ENCODE measurements around the gene NCAM1. TPM values are rescaled to one million over a fixed set of nuclear protein-coding genes. Genes with fewer than 3 reads are reported as not detected.

Gene NCAM1
- total RNA-seq, 2 experiments from 2014 or later: 0.34 TPM; not detected in 1

DNA sequence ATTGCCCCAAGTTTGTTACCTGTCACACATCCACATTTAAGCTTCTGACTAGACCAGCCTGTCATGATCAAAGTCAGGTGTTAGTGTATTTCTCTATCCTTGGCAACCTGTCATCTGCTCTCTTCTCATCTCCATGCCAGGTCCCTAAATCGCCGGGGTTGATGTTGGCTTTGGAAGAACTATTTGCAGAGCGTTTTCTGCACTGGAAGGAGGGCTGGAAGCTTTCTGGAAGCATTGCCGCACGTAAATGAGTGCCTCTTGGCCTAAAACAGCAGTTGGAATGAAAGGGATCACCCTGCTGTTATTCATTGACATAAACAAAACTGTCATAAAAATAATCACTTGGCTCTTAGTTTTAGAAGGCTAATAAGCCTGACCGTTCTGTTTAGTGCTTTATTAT is 354.6 kb downstream of the NCAM1 start:
- no peak for DNase-seq

DNA sequence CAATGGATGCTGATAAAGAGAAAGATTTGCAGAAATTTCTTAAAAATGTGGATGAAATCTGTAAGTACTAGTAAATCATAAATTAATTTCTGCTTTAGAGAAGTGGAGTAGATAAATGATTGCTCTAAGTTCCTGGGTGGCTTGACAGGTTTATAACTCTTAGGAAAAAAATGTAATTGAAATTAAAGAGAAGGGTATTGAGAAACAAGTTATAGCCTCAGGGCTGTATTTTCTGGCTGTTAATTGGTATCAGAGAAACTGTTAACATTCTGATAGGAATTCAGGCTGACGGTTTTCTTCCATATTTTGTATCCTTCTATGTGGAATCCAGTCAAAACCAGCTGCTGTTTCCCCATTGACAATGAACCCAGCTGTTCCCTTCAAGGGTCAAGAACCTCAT is 355.0 kb downstream of the NCAM1 start:
- Histone ChIP-seq H3K36me3 (ENCODE audit: insufficient read depth, low read length) (peaks cover 14% of the 10 kb centered on the region), H3K27ac (ENCODE audit: low read depth in 1 of 2, low read length in 2 of 2) (no peak overlapping the region), H3K27me3 (ENCODE audit: control insufficient read depth in 1 of 2, insufficient read depth in 2 of 2, low read length in 2 of 2) (no peaks in the 10 kb centered on the region), H3K9me3 (ENCODE audit: control insufficient read depth in 1 of 2, insufficient read depth in 1 of 2, low read length in 2 of 2) (no peaks in the 10 kb centered on the region), H3K4me3 (ENCODE audit: low read length) (no peak overlapping the region), H3K4me1 (ENCODE audit: insufficient read depth, low read length) (peaks cover 30% of the 10 kb centered on the region)
- Mint-ChIP-seq H3K27ac (peak overlapping the region; percentile 88), H3K27me3 (no peaks in the 10 kb centered on the region), H3K4me1 (ENCODE audit: low read depth) (peaks cover 50% of the 10 kb centered on the region), H3K36me3 (ENCODE audit: low read depth) (peaks cover 57% of the 10 kb centered on the region), H3K9me3 (no peaks in the 10 kb centered on the region), H3K4me3 (peak overlapping the region; percentile 93)
- ATAC-seq (ENCODE audit: poor library complexity) (no peak), DNase-seq (no peak)
- ChIA-PET POLR2A (interaction anchor here (0.9 kb wide), 1 partner anchor 1229 kb away, joined by 3 read pairs; the partner anchor contains the start of genes SDHD and TIMM8B), CTCF (no interaction called here)
- TF ChIP-seq, protein P1, sequence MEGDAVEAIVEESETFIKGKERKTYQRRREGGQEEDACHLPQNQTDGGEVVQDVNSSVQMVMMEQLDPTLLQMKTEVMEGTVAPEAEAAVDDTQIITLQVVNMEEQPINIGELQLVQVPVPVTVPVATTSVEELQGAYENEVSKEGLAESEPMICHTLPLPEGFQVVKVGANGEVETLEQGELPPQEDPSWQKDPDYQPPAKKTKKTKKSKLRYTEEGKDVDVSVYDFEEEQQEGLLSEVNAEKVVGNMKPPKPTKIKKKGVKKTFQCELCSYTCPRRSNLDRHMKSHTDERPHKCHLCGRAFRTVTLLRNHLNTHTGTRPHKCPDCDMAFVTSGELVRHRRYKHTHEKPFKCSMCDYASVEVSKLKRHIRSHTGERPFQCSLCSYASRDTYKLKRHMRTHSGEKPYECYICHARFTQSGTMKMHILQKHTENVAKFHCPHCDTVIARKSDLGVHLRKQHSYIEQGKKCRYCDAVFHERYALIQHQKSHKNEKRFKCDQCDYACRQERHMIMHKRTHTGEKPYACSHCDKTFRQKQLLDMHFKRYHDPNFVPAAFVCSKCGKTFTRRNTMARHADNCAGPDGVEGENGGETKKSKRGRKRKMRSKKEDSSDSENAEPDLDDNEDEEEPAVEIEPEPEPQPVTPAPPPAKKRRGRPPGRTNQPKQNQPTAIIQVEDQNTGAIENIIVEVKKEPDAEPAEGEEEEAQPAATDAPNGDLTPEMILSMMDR (IDR thresholded peaks at IDR 0.05): no peak
- intact Hi-C loops (cut with DNase I, micrococcal nuclease): loop anchor here (5.0 to 10.0 kb wide), 5 partner anchors 459 to 1711 kb away; partner anchors contain the start of genes CLDN25 (in 1 of the 2), PPP2R1B (in 1 of the 2), SDHD (in 1 of the 2) and SIK2 (in 1 of the 2)

More for the DNA sequence above, 354.6 kb downstream of the NCAM1 start:
- Histone ChIP-seq H3K27ac (ENCODE audit: low read depth in 1 of 2, low read length in 2 of 2) (no peak overlapping the region), H3K27me3 (ENCODE audit: control insufficient read depth in 1 of 2, insufficient read depth in 2 of 2, low read length in 2 of 2) (no peaks in the 10 kb centered on the region), H3K36me3 (ENCODE audit: insufficient read depth, low read length) (peaks cover 14% of the 10 kb centered on the region), H3K4me1 (ENCODE audit: insufficient read depth, low read length) (peaks cover 30% of the 10 kb centered on the region), H3K4me3 (ENCODE audit: low read length) (no peak overlapping the region), H3K9me3 (ENCODE audit: control insufficient read depth in 1 of 2, insufficient read depth in 1 of 2, low read length in 2 of 2) (no peaks in the 10 kb centered on the region)
- Mint-ChIP-seq H3K4me1 (ENCODE audit: low read depth) (peaks cover 50% of the 10 kb centered on the region), H3K27ac (peak overlapping the region; percentile 88), H3K36me3 (ENCODE audit: low read depth) (peaks cover 53% of the 10 kb centered on the region), H3K4me3 (peak overlapping the region; percentile 93), H3K9me3 (no peaks in the 10 kb centered on the region), H3K27me3 (no peaks in the 10 kb centered on the region)
- CTCF ChIA-PET: no interaction called here
- POLR2A ChIA-PET: interaction anchor here (0.9 kb wide), 1 partner anchor 1229 kb away, joined by 3 read pairs; the partner anchor contains the start of genes SDHD and TIMM8B
- ATAC-seq (ENCODE audit: poor library complexity): no peak
- intact Hi-C loops (cut with DNase I, micrococcal nuclease): loop anchor here (2.0 to 10.0 kb wide), 7 partner anchors 457 to 1711 kb away; partner anchors contain the start of genes ZW10 (in 2 of the 2), CLDN25 (in 1 of the 2), PPP2R1B (in 1 of the 2) and PTS (in 1 of the 2)
- TF ChIP-seq, protein P1 (IDR thresholded peaks at IDR 0.05): no peak

DNA sequence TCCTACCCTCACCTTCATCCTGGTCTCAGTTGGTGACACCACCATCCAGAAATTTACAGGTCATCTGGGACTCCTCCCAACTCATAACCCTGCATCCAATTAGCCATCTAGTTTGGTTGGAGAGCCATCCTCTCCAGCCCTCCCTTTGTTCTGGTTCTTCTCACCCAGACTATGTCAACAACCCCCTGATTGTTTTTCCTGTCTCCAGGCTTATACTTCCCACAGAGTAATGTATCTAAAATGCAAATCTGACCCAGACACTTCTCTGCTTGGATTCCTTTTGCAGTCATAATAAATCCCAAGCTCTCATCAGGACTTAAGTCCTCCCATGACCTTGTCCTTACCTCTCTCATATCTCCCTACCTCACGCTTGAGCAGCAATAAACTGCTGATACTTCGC is 356.1 kb downstream of the NCAM1 start:
- intact Hi-C loops (cut with DNase I, micrococcal nuclease): loop anchor here (5.0 to 10.0 kb wide), 5 partner anchors 457 to 1713 kb away; partner anchors contain the start of genes CLDN25 (in 1 of the 2), PPP2R1B (in 1 of the 2), SDHD (in 1 of the 2) and SIK2 (in 1 of the 2)
- H3K4me1 Mint-ChIP-seq (ENCODE audit: low read depth): peaks cover 59% of the 10 kb centered on the region
- ChIA-PET POLR2A (no interaction called here), CTCF (no interaction called here)
- Histone ChIP-seq H3K4me3 (ENCODE audit: low read length) (no peak overlapping the region), H3K36me3 (ENCODE audit: insufficient read depth, low read length) (peaks cover 14% of the 10 kb centered on the region), H3K27ac (ENCODE audit: low read depth in 1 of 2, low read length in 2 of 2) (no peak overlapping the region), H3K27me3 (ENCODE audit: control insufficient read depth in 1 of 2, insufficient read depth in 2 of 2, low read length in 2 of 2) (no peaks in the 10 kb centered on the region), H3K9me3 (ENCODE audit: control insufficient read depth in 1 of 2, insufficient read depth in 1 of 2, low read length in 2 of 2) (no peaks in the 10 kb centered on the region), H3K4me1 (ENCODE audit: insufficient read depth, low read length) (peaks cover 30% of the 10 kb centered on the region)
- no peak for ATAC-seq (ENCODE audit: poor library complexity)
- no peaks in the 10 kb centered on the region for H3K27me3 Mint-ChIP-seq
- no peaks in the 10 kb centered on the region for H3K9me3 Mint-ChIP-seq
- peaks cover 64% of the 10 kb centered on the region for H3K36me3 Mint-ChIP-seq (ENCODE audit: low read depth)
- H3K27ac Mint-ChIP-seq: peak overlapping the region; percentile 2
- TF ChIP-seq, protein P1 (IDR thresholded peaks at IDR 0.05): no peak
- peak overlapping the region; percentile 26 for H3K4me3 Mint-ChIP-seq
- no peak for DNase-seq
